GM23338 (cell line): ENCODE data around the gene CNTROB. TPM values are rescaled to one million over a fixed set of nuclear protein-coding genes. Genes with fewer than 3 reads are reported as not detected.

Experiments
- ATAC-seq: fragments of 200-7000 bp; cut with Tn5 transposase; 3 replicates; pipeline ENCODE4 v1.9.1; 2020
- DNase-seq: peaks from one replicate; pipeline ENCODE4 v3.0.0-alpha.2; 2015; ENCODE audit warnings: low spot score
- H2AFZ ChIP-seq: fragments of 200-600 bp; sonication (generic); 2 replicates; pipeline ENCODE4 v1.8.0; 2016; ENCODE audit warnings: antibody characterized with exemption, mild to moderate bottlenecking, moderate library complexity
- H3F3A ChIP-seq: fragments of 200-600 bp; sonication (generic); replicated peaks from 2 replicates; pipeline ENCODE4 v1.8.0; 2017; ENCODE audit warnings: antibody characterized with exemption, mixed run types, low read depth
- H3K27ac ChIP-seq: fragments of 200-600 bp; sonication (generic); 2 replicates; pipeline ENCODE4 v1.6.1; 2016; ENCODE audit warnings: low read depth
- H3K27me3 ChIP-seq: fragments of 200-600 bp; sonication (generic); 2 replicates; pipeline ENCODE4 v1.8.0; 2016; ENCODE audit warnings: mild to moderate bottlenecking, mixed run types, moderate library complexity; ENCODE audit not compliant: insufficient read depth
- H3K36me3 ChIP-seq: fragments of 200-600 bp; sonication (generic); 2 replicates; pipeline ENCODE4 v1.8.0; 2016; ENCODE audit warnings: mild to moderate bottlenecking; ENCODE audit not compliant: insufficient read depth
- H3K4me1 ChIP-seq: fragments of 200-600 bp; sonication (generic); 2 replicates; pipeline ENCODE4 v1.8.0; 2016; ENCODE audit warnings: mild to moderate bottlenecking, moderate library complexity; ENCODE audit not compliant: insufficient read depth
- H3K4me2 ChIP-seq: fragments of 200-600 bp; sonication (generic); 2 replicates; pipeline ENCODE4 v1.7.1; 2017; ENCODE audit warnings: mixed run types
- H3K4me3 ChIP-seq: fragments of 200-600 bp; sonication (generic); 2 replicates; pipeline ENCODE4 v1.6.1; 2016; ENCODE audit warnings: mixed run types
- H3K79me2 ChIP-seq: fragments of 200-600 bp; sonication (generic); replicated peaks from 2 replicates; pipeline ENCODE4 v1.8.0; 2017; ENCODE audit warnings: mild to moderate bottlenecking; ENCODE audit not compliant: insufficient read depth
- H3K9me2 ChIP-seq: fragments of 200-600 bp; sonication (generic); 2 replicates; pipeline ENCODE4 v1.8.0; 2017; ENCODE audit not compliant: insufficient read depth
- H4K20me1 ChIP-seq: fragments of 200-600 bp; sonication (generic); replicated peaks from 2 replicates; pipeline ENCODE4 v1.8.0; 2017; ENCODE audit warnings: mild to moderate bottlenecking; ENCODE audit not compliant: insufficient read depth
- H3K27ac Mint-ChIP-seq: 2 replicates; pipeline ENCODE4 v1.8.0; 2020; ENCODE audit warnings: inconsistent platforms, mild to moderate bottlenecking, moderate library complexity, mixed read lengths
- H3K27me3 Mint-ChIP-seq: 3 replicates; pipeline ENCODE4 v1.8.0; 2022; ENCODE audit warnings: low read depth, mild to moderate bottlenecking, moderate library complexity, mixed read lengths, inconsistent platforms; ENCODE audit not compliant: insufficient read depth, poor library complexity
- H3K36me3 Mint-ChIP-seq: 3 replicates; pipeline ENCODE4 v1.8.0; 2021; ENCODE audit warnings: low read depth, mild to moderate bottlenecking, inconsistent platforms, moderate library complexity, mixed read lengths
- H3K4me1 Mint-ChIP-seq: 3 replicates; pipeline ENCODE4 v1.8.0; 2020; ENCODE audit warnings: mild to moderate bottlenecking, inconsistent platforms, mixed read lengths
- H3K4me3 Mint-ChIP-seq: 3 replicates; pipeline ENCODE4 v1.8.0; 2021; ENCODE audit warnings: moderate library complexity, mild to moderate bottlenecking, inconsistent platforms, mixed read lengths
- H3K9me3 Mint-ChIP-seq: 3 replicates; pipeline ENCODE4 v1.8.0; 2020; ENCODE audit warnings: moderate library complexity, mild to moderate bottlenecking, inconsistent platforms, mixed read lengths
- CREB1 ChIP-seq: fragments of 250-450 bp; sonication (Bioruptor Pico); IDR thresholded peaks from 2 replicates; pipeline ENCODE4 v1.5.0; 2020; ENCODE audit warnings: low read depth, mild to moderate bottlenecking, moderate library complexity
- EZH2 ChIP-seq: fragments of 200-600 bp; sonication (generic); IDR thresholded peaks from one replicate; pipeline ENCODE4 v1.8.0; 2017; ENCODE audit warnings: antibody characterized with exemption, mild to moderate bottlenecking, low read depth; ENCODE audit not compliant: unreplicated experiment
- EZH2phosphoT487 ChIP-seq: fragments of 200-600 bp; sonication (generic); IDR thresholded peaks from one replicate; pipeline ENCODE4 v1.8.1; 2018; ENCODE audit warnings: antibody characterized with exemption; ENCODE audit not compliant: unreplicated experiment
- POLR2AphosphoS5 ChIP-seq: IDR thresholded peaks from 2 replicates; pipeline ENCODE4 v1.6.1; 2016; ENCODE audit warnings: antibody characterized with exemption, low read depth
- polyA plus RNA-seq: library from polyadenylated mRNA; unstranded; fragments of >200 nt; fragmentation: Nextera tagmentation; extraction: Ambion mirVana; gene quantifications from 2 replicates; pipeline ENCODE4 v1.2.1, GENCODE V29; 2016
- total RNA-seq: library from RNA; depleted of rRNA; stranded (reverse); fragments of >200 nt; shearing (Covaris generic); gene quantifications from 2 replicates; pipeline ENCODE4 v1.2.3, GENCODE V29; 2014
- TF ChIP-seq, protein P1 (sequence below): fragments of 250-450 bp; sonication (Bioruptor Pico); IDR thresholded peaks from 2 replicates; pipeline ENCODE4 v1.5.0; 2020; ENCODE audit warnings: mild to moderate bottlenecking, moderate library complexity
- TF ChIP-seq, protein P2 (sequence below), 2 experiments: fragments of 200-600 bp in 1 of 2; sonication (generic) in 1 of 2; conservative IDR thresholded peaks; 2 replicates each; pipeline versions ENCODE4 v1.5.1 to v1.6.1; 2016 to 2017; ENCODE audit warnings: antibody characterized with exemption in 2 of 2, low read depth in 2 of 2, mild to moderate bottlenecking in 2 of 2, moderate library complexity in 1 of 2
- TF ChIP-seq, protein P3 (sequence below): IDR thresholded peaks from 2 replicates; pipeline ENCODE4 v1.6.1; 2016; ENCODE audit warnings: antibody characterized with exemption

The CNTROB gene
- total and polyA plus RNA-seq, 2 experiments from 2014 or later = 16.3 to 18.5 TPM

DNA sequence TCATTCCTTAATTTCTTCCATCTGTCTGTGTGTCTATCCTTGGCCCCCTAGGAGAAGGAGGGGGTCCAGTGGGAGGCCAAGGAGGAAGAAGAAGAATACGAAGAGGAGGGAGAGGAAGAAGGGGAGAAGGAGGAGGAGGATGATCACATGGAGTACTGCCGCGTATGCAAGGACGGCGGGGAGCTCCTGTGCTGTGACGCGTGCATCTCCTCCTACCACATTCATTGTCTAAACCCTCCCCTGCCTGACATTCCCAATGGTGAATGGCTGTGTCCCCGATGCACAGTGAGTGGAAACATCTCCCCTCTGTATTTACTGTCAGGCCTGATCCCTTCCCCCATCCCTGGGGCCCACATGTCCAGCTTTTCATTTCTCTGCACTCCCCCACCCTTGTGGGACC lies 37.1 kb upstream of the CNTROB start (continued):
- TF ChIP-seq, protein P1, sequence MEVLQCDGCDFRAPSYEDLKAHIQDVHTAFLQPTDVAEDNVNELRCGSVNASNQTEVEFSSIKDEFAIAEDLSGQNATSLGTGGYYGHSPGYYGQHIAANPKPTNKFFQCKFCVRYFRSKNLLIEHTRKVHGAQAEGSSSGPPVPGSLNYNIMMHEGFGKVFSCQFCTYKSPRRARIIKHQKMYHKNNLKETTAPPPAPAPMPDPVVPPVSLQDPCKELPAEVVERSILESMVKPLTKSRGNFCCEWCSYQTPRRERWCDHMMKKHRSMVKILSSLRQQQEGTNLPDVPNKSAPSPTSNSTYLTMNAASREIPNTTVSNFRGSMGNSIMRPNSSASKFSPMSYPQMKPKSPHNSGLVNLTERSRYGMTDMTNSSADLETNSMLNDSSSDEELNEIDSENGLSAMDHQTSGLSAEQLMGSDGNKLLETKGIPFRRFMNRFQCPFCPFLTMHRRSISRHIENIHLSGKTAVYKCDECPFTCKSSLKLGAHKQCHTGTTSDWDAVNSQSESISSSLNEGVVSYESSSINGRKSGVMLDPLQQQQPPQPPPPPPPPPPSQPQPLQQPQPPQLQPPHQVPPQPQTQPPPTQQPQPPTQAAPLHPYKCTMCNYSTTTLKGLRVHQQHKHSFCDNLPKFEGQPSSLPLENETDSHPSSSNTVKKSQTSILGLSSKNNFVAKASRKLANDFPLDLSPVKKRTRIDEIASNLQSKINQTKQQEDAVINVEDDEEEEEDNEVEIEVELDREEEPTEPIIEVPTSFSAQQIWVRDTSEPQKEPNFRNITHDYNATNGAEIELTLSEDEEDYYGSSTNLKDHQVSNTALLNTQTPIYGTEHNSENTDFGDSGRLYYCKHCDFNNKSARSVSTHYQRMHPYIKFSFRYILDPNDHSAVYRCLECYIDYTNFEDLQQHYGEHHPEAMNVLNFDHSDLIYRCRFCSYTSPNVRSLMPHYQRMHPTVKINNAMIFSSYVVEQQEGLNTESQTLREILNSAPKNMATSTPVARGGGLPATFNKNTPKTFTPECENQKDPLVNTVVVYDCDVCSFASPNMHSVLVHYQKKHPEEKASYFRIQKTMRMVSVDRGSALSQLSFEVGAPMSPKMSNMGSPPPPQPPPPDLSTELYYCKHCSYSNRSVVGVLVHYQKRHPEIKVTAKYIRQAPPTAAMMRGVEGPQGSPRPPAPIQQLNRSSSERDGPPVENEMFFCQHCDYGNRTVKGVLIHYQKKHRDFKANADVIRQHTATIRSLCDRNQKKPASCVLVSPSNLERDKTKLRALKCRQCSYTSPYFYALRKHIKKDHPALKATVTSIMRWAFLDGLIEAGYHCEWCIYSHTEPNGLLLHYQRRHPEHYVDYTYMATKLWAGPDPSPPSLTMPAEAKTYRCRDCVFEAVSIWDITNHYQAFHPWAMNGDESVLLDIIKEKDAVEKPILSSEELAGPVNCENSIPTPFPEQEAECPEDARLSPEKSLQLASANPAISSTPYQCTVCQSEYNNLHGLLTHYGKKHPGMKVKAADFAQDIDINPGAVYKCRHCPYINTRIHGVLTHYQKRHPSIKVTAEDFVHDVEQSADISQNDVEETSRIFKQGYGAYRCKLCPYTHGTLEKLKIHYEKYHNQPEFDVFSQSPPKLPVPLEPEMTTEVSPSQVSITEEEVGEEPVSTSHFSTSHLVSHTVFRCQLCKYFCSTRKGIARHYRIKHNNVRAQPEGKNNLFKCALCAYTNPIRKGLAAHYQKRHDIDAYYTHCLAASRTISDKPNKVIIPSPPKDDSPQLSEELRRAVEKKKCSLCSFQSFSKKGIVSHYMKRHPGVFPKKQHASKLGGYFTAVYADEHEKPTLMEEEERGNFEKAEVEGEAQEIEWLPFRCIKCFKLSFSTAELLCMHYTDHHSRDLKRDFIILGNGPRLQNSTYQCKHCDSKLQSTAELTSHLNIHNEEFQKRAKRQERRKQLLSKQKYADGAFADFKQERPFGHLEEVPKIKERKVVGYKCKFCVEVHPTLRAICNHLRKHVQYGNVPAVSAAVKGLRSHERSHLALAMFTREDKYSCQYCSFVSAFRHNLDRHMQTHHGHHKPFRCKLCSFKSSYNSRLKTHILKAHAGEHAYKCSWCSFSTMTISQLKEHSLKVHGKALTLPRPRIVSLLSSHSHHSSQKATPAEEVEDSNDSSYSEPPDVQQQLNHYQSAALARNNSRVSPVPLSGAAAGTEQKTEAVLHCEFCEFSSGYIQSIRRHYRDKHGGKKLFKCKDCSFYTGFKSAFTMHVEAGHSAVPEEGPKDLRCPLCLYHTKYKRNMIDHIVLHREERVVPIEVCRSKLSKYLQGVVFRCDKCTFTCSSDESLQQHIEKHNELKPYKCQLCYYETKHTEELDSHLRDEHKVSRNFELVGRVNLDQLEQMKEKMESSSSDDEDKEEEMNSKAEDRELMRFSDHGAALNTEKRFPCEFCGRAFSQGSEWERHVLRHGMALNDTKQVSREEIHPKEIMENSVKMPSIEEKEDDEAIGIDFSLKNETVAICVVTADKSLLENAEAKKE (CRISPR knock-in tag) = no peak
- TF ChIP-seq EZH2phosphoT487 = no peak

DNA sequence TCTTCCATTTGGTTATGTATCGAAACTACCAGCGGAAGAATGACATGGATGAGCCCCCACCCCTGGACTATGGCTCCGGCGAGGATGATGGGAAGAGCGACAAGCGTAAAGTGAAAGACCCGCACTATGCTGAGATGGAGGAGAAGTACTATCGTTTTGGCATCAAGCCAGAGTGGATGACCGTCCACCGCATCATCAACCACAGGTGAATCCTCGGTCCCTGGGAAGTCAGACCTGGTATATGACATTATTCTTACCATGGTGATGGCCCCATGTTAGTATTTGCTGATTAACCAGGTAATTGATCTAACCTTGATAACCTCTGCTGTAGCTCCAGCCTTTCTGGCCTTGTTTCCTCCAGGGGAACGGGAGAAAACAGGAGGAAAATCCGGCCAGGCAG lies 34.9 kb upstream of the CNTROB start:
- no peaks in the 10 kb centered on the region for H3K27me3 ChIP-seq
- H3K27ac ChIP-seq = no peak overlapping the region
- no peaks in the 10 kb centered on the region for H3F3A ChIP-seq
- Mint-ChIP-seq H3K9me3 (no peaks in the 10 kb centered on the region), H3K4me3 (no peak overlapping the region), H3K36me3 (peaks cover 26% of the 10 kb centered on the region), H3K4me1 (no peaks in the 10 kb centered on the region), H3K27me3 (peaks cover 6% of the 10 kb centered on the region), H3K27ac (no peak overlapping the region)
- ATAC-seq (no peak), DNase-seq (no peak)
- no peaks in the 10 kb centered on the region for H3K4me1 ChIP-seq
- H3K9me2 ChIP-seq = no peaks in the 10 kb centered on the region
- H3K79me2 ChIP-seq = no peaks in the 10 kb centered on the region
- H2AFZ ChIP-seq = no peak overlapping the region
- no peaks in the 10 kb centered on the region for H3K36me3 ChIP-seq
- H3K4me3 ChIP-seq = no peak overlapping the region
- no peak overlapping the region for H3K4me2 ChIP-seq
- no peaks in the 10 kb centered on the region for H4K20me1 ChIP-seq
- TF ChIP-seq CREB1 (CRISPR knock-in tag) = no peak
- TF ChIP-seq, protein P2, sequence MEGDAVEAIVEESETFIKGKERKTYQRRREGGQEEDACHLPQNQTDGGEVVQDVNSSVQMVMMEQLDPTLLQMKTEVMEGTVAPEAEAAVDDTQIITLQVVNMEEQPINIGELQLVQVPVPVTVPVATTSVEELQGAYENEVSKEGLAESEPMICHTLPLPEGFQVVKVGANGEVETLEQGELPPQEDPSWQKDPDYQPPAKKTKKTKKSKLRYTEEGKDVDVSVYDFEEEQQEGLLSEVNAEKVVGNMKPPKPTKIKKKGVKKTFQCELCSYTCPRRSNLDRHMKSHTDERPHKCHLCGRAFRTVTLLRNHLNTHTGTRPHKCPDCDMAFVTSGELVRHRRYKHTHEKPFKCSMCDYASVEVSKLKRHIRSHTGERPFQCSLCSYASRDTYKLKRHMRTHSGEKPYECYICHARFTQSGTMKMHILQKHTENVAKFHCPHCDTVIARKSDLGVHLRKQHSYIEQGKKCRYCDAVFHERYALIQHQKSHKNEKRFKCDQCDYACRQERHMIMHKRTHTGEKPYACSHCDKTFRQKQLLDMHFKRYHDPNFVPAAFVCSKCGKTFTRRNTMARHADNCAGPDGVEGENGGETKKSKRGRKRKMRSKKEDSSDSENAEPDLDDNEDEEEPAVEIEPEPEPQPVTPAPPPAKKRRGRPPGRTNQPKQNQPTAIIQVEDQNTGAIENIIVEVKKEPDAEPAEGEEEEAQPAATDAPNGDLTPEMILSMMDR (conservative IDR thresholded peaks at IDR 0.05; ENCODE audit: low read depth in 2 of 2) = no peak
- TF ChIP-seq, protein P3, sequence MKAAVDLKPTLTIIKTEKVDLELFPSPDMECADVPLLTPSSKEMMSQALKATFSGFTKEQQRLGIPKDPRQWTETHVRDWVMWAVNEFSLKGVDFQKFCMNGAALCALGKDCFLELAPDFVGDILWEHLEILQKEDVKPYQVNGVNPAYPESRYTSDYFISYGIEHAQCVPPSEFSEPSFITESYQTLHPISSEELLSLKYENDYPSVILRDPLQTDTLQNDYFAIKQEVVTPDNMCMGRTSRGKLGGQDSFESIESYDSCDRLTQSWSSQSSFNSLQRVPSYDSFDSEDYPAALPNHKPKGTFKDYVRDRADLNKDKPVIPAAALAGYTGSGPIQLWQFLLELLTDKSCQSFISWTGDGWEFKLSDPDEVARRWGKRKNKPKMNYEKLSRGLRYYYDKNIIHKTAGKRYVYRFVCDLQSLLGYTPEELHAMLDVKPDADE = no peak
- TF ChIP-seq POLR2AphosphoS5 = no peak
- TF ChIP-seq EZH2 = no peak
- TF ChIP-seq, protein P1 (CRISPR knock-in tag) = no peak
